Astrocyte (in vitro differentiated cells and primary cell): Measurements from ENCODE around the gene LEMD1. TPM values are rescaled to one million over a fixed set of nuclear protein-coding genes. Genes with fewer than 3 reads are reported as not detected.

ENCODE experiments used
- DNase-seq: peaks from one replicate; pipeline ENCODE4 v3.0.0-alpha.2; 2010; ENCODE audit warnings: low read depth
- FAIRE-seq: peaks from 2 replicates; lab custom pipeline; 2011; peaks lifted over from hg19 to GRCh38; lab: Jason Lieb, UNC
- H2AFZ ChIP-seq: 2 replicates; pipeline ENCODE4 v1.6.0; 2012; ENCODE audit warnings: low read depth, low read length, inconsistent platforms
- H3K27ac ChIP-seq: 2 replicates; pipeline ENCODE4 v1.5.1; 2011; ENCODE audit warnings: low read depth, low read length, inconsistent platforms
- H3K27me3 ChIP-seq: 2 replicates; pipeline ENCODE4 v1.6.0; 2011; ENCODE audit warnings: low read length, inconsistent platforms; ENCODE audit not compliant: insufficient read depth
- H3K36me3 ChIP-seq: 2 replicates; pipeline ENCODE4 v1.5.1; 2011; ENCODE audit warnings: low read length, inconsistent platforms; ENCODE audit not compliant: insufficient read depth
- H3K4me1 ChIP-seq: 2 replicates; pipeline ENCODE4 v1.5.1; 2011; ENCODE audit warnings: low read length, inconsistent platforms; ENCODE audit not compliant: insufficient read depth
- H3K4me2 ChIP-seq: 2 replicates; pipeline ENCODE4 v1.6.0; 2012; ENCODE audit warnings: low read length, inconsistent platforms
- H3K4me3 ChIP-seq: 2 replicates; pipeline ENCODE4 v1.5.1; 2011; ENCODE audit warnings: low read depth, mild to moderate bottlenecking, low read length, inconsistent platforms; ENCODE audit not compliant: insufficient read depth
- H3K79me2 ChIP-seq: 2 replicates; pipeline ENCODE4 v1.6.0; 2012; ENCODE audit warnings: mild to moderate bottlenecking, low read length, inconsistent platforms; ENCODE audit not compliant: insufficient read depth
- H3K9ac ChIP-seq: 2 replicates; pipeline ENCODE4 v1.6.0; 2012; ENCODE audit warnings: mild to moderate bottlenecking, low read length, inconsistent platforms
- H3K9me3 ChIP-seq: 2 replicates; pipeline ENCODE4 v1.5.1; 2012; ENCODE audit warnings: low read depth, mild to moderate bottlenecking, low read length, inconsistent platforms; ENCODE audit not compliant: insufficient read depth
- H4K20me1 ChIP-seq: 2 replicates; pipeline ENCODE4 v1.6.0; 2012; ENCODE audit warnings: low read length, inconsistent platforms; ENCODE audit not compliant: insufficient read depth
- H3K27ac Mint-ChIP-seq: one replicate; pipeline ENCODE4 v1.8.0; 2021; ENCODE audit warnings: mild to moderate bottlenecking, mixed read lengths; ENCODE audit not compliant: unreplicated experiment
- H3K27me3 Mint-ChIP-seq: one replicate; pipeline ENCODE4 v1.8.0; 2021; ENCODE audit warnings: low read depth, mixed read lengths; ENCODE audit not compliant: unreplicated experiment
- H3K36me3 Mint-ChIP-seq: one replicate; pipeline ENCODE4 v1.8.0; 2021; ENCODE audit warnings: low read depth, mixed read lengths; ENCODE audit not compliant: unreplicated experiment
- H3K4me1 Mint-ChIP-seq: one replicate; pipeline ENCODE4 v1.8.0; 2021; ENCODE audit warnings: low read depth, mixed read lengths; ENCODE audit not compliant: unreplicated experiment
- H3K4me3 Mint-ChIP-seq: one replicate; pipeline ENCODE4 v1.8.0; 2021; ENCODE audit warnings: mild to moderate bottlenecking, moderate library complexity, mixed read lengths; ENCODE audit not compliant: unreplicated experiment
- H3K9me3 Mint-ChIP-seq: one replicate; pipeline ENCODE4 v1.8.0; 2021; ENCODE audit warnings: mild to moderate bottlenecking, mixed read lengths; ENCODE audit not compliant: unreplicated experiment
- CTCF ChIP-seq: IDR thresholded peaks from 2 replicates; pipeline ENCODE4 v1.5.1; 2011; ENCODE audit warnings: low read depth, mild to moderate bottlenecking, inconsistent platforms, low read length, moderate library complexity; ENCODE audit not compliant: insufficient read depth
- EZH2 ChIP-seq: IDR thresholded peaks from 2 replicates; pipeline ENCODE4 v1.6.1; 2012; ENCODE audit warnings: mild to moderate bottlenecking, low read length, inconsistent platforms; ENCODE audit not compliant: insufficient read depth
- total RNA-seq: library from RNA; stranded (reverse); gene quantifications from 2 replicates; pipeline ENCODE4 v1.2.1, GENCODE V29; 2021

Gene LEMD1
- total RNA-seq, 1 donor from 2014 or later: 3.1 TPM

- Mint-ChIP-seq H3K9me3 (no peaks in the 10 kb centered on the region), H3K4me1 (peaks cover 57% of the 10 kb centered on the region), H3K27me3 (no peaks in the 10 kb centered on the region), H3K36me3 (no peaks in the 10 kb centered on the region), H3K4me3 (peak overlapping the region; percentile 18), H3K27ac (peak overlapping the region; percentile 77)
- Histone ChIP-seq H3K27ac (no peak overlapping the region), H3K36me3 (no peaks in the 10 kb centered on the region), H3K4me3 (no peak overlapping the region), H3K9ac (no peak overlapping the region), H3K79me2 (no peaks in the 10 kb centered on the region), H4K20me1 (no peaks in the 10 kb centered on the region), H3K9me3 (no peaks in the 10 kb centered on the region), H2AFZ (peak overlapping the region; percentile 64), H3K4me2 (peak overlapping the region; percentile 62), H3K27me3 (no peaks in the 10 kb centered on the region), H3K4me1 (peaks cover 54% of the 10 kb centered on the region)
- FAIRE-seq: no peak
- TF ChIP-seq EZH2 (no peak), CTCF (no peak)
- no peak for DNase-seq
Measured at GRCh38 chr1:205375835-205376545, 45.9 kb downstream of the LEMD1 start.

- peak overlapping the region; percentile 88 for H3K27ac Mint-ChIP-seq
- H2AFZ ChIP-seq: no peak overlapping the region
Measured at GRCh38 chr1:205374210-205375078, 47.4 kb downstream of the LEMD1 start.

More at GRCh38 chr1:205374210-205375078, 47.4 kb downstream of the LEMD1 start:
- FAIRE-seq (peak; percentile 72), DNase-seq (peak; percentile 87)
- Mint-ChIP-seq H3K9me3 (no peaks in the 10 kb centered on the region), H3K4me3 (peak overlapping the region; percentile 10), H3K36me3 (no peaks in the 10 kb centered on the region), H3K4me1 (peaks cover 66% of the 10 kb centered on the region), H3K27me3 (no peaks in the 10 kb centered on the region)
- Histone ChIP-seq H3K4me1 (peaks cover 60% of the 10 kb centered on the region), H3K4me3 (peak overlapping the region; percentile 27), H4K20me1 (no peaks in the 10 kb centered on the region), H3K36me3 (no peaks in the 10 kb centered on the region), H3K27ac (peak overlapping the region; percentile 81), H3K27me3 (no peaks in the 10 kb centered on the region), H3K4me2 (peak overlapping the region; percentile 81), H3K79me2 (no peaks in the 10 kb centered on the region), H3K9me3 (no peaks in the 10 kb centered on the region), H3K9ac (peak overlapping the region; percentile 45)
- TF ChIP-seq EZH2: no peak
- no peak for TF ChIP-seq CTCF
